OCI-M2 (cell line): ENCODE measurements around the gene CIPC.

ENCODE experiments used
- DNase-seq: peaks from one replicate; lab custom pipeline; 2025; ENCODE audit not compliant: unreplicated experiment; lab: John Stamatoyannopoulos, UW

CIPC gene

GRCh38 chr14:77099425-77100167, 1.5 kb downstream of the CIPC start:
- no peak for DNase-seq

GRCh38 chr14:77100961-77101360, 2.9 kb downstream of the CIPC start:
- no peak for DNase-seq

GRCh38 chr14:77102154-77102553, 4.1 kb downstream of the CIPC start:
- no peak for DNase-seq

GRCh38 chr14:77103475-77103874, 5.4 kb downstream of the CIPC start:
- DNase-seq: no peak

- no peak for DNase-seq
These were observed 5.9 kb downstream of the CIPC start for GRCh38 chr14:77103951-77104350.

GRCh38 chr14:77104393-77104792, 6.3 kb downstream of the CIPC start:
- no peak for DNase-seq

GRCh38 chr14:77105145-77105939, 7.3 kb downstream of the CIPC start:
- no peak for DNase-seq

GRCh38 chr14:77106666-77107065, 8.6 kb downstream of the CIPC start:
- DNase-seq: no peak

- DNase-seq: no peak
These were observed 9.2 kb downstream of the CIPC start for GRCh38 chr14:77107228-77107627.

GRCh38 chr14:77108753-77109152, 10.7 kb downstream of the CIPC start:
- DNase-seq: no peak

GRCh38 chr14:77109656-77110055, 11.6 kb downstream of the CIPC start:
- DNase-seq: no peak

GRCh38 chr14:77110286-77110685, 12.2 kb downstream of the CIPC start:
- DNase-seq: no peak

- DNase-seq: no peak
These were observed 13.0 kb downstream of the CIPC start for GRCh38 chr14:77111021-77111420.

- no peak for DNase-seq
These were observed 15.6 kb downstream of the CIPC start for GRCh38 chr14:77113644-77114043.

- no peak for DNase-seq
These were observed 16.6 kb downstream of the CIPC start for GRCh38 chr14:77114609-77115008.

- DNase-seq: no peak
These were observed 18.2 kb downstream of the CIPC start for GRCh38 chr14:77116172-77116817.

- DNase-seq: no peak
These were observed 21.8 kb downstream of the CIPC start for GRCh38 chr14:77119851-77120250.

- DNase-seq: no peak
These were observed 23.0 kb downstream of the CIPC start for GRCh38 chr14:77120771-77121743.

GRCh38 chr14:77122526-77123125, 24.6 kb downstream of the CIPC start:
- DNase-seq: no peak
